Transverse colon (tissue), 4 donors: ENCODE measurements around the gene CALML6. TPM values are rescaled to one million over a fixed set of nuclear protein-coding genes. Genes with fewer than 3 reads are reported as not detected.

Source experiments
- DNase-seq: peaks from one replicate; pipeline ENCODE4 v3.0.0-alpha.2; 2019
- H3K27ac ChIP-seq, 4 donors: fragments of 200-600 bp; sonication (generic); 2 replicates each; pipeline ENCODE4 v1.5.1; 2016 to 2018; ENCODE audit warnings: inconsistent platforms in 4 of 4
- H3K27me3 ChIP-seq: fragments of 200-600 bp; sonication (generic); 2 replicates; pipeline ENCODE4 v1.5.1; 2017; ENCODE audit warnings: inconsistent platforms
- H3K36me3 ChIP-seq, 4 donors: fragments of 200-600 bp; sonication (generic); 2 replicates each; pipeline ENCODE4 v1.5.1; 2017 to 2019; ENCODE audit warnings: inconsistent platforms in 4 of 4
- H3K4me1 ChIP-seq, 4 donors: fragments of 200-600 bp; sonication (generic); 2 replicates each; pipeline ENCODE4 v1.5.1; 2017 to 2020; ENCODE audit warnings: inconsistent platforms in 4 of 4
- H3K4me3 ChIP-seq, 4 donors: fragments of 200-600 bp; sonication (generic); 1 replicate in 1 of 4; 2 replicates in 3 of 4; pipeline versions ENCODE4 v1.5.1 to v1.6.1; 2017 to 2019; ENCODE audit warnings: inconsistent platforms in 4 of 4
- H3K9me3 ChIP-seq, 2 donors: fragments of 200-600 bp; sonication (generic); 2 replicates each; pipeline ENCODE4 v1.5.1; 2017 to 2019; ENCODE audit warnings: inconsistent platforms in 2 of 2
- CTCF ChIP-seq, 5 experiments: fragments of 200-600 bp in 3 of 5; fragments of 450-650 bp in 2 of 5; sonication (generic) in 3 of 5; IDR thresholded peaks; 1 replicate in 2 of 5; 2 replicates in 3 of 5; pipeline ENCODE4 v1.5.1; 2016 to 2017; ENCODE audit warnings: antibody characterized with exemption in 5 of 5, inconsistent platforms in 3 of 5, mild to moderate bottlenecking in 2 of 5, moderate library complexity in 1 of 5
- EP300 ChIP-seq: sonication (generic); formaldehyde crosslinking; IDR thresholded peaks from one replicate; pipeline ENCODE4 v1.6.1; 2017; ENCODE audit warnings: antibody characterized with exemption, low read depth
- POLR2A ChIP-seq: fragments of 450-650 bp; IDR thresholded peaks from one replicate; pipeline ENCODE4 v1.6.1; 2016; ENCODE audit warnings: antibody characterized with exemption, mild to moderate bottlenecking, moderate library complexity
- POLR2AphosphoS5 ChIP-seq, 3 donors: sonication (generic); formaldehyde crosslinking; IDR thresholded peaks; one replicate each; pipeline ENCODE4 v1.6.1; 2016; ENCODE audit warnings: antibody characterized with exemption in 3 of 3
- WGBS, 2 donors: methylation state at CpG; one replicate each; pipeline ENCODE4 v1.1.5; 2018; ENCODE audit warnings: low coverage in 1 of 2; 5-methylcytosine and 5-hydroxymethylcytosine counted together
- in situ Hi-C, 4 donors: fragments of 200-750 bp; cut with MboI; loops; one replicate each; pipeline versions ENCODE4 v1.15.0 to v1.15.1; 2017; ENCODE audit warnings: low sequenced_read_pairs in 3 of 4, low pct_ligation_motif_present in 1 of 4, low pct_unique_long_range_greater_than_20kb in 1 of 4
- intact Hi-C: fragments of 100-400 bp; cut with DNase I; formaldehyde crosslinking; loops from one replicate; pipeline ENCODE4 v1.15.1; 2023; ENCODE audit warnings: low total_unique reads
- total RNA-seq, 4 donors: library from RNA; depleted of rRNA; stranded (reverse); fragments of >200 nt; gene quantifications; one replicate each; pipeline ENCODE4 v1.1.0, GENCODE V29; 2016

CALML6 gene
- total RNA-seq, 4 donors from 2014 or later, result 0.48 TPM; not detected in 3

GRCh38 chr1:1956586-1957532, 41.8 kb downstream of the CALML6 start:
- WGBS, 2 donors, result 70 to 92% methylated on average over 2 to 37 of the region's 38 CpGs
- peaks cover 34% of the 10 kb centered on the region for H3K27me3 ChIP-seq
- in situ Hi-C loops, result loop anchor here in 1 of 4 donors (10.0 kb wide), 1 partner anchor 88 kb away; no protein-coding TSS in a partner anchor

GRCh38 chr1:1957533-1957961, 42.5 kb downstream of the CALML6 start:
- Histone ChIP-seq H3K9me3 (no peaks in the 10 kb centered on the region), H3K4me1 (peaks cover 0 to 6% (median 5%) of the 10 kb centered on the region in 4 donors), H3K36me3 (no peaks in the 10 kb centered on the region), H3K27ac (no peak overlapping the region), H3K27me3 (peaks cover 37% of the 10 kb centered on the region), H3K4me3 (no peak overlapping the region)
- TF ChIP-seq EP300 (no peak), POLR2A (no peak), CTCF (IDR thresholded peaks at IDR 0.05) (no peak), POLR2AphosphoS5 (IDR thresholded peaks at IDR 0.05) (no peak)
- intact Hi-C loops (loop anchor here (10.0 kb wide), 1 partner anchor 67 kb away; no protein-coding TSS in a partner anchor), in situ Hi-C loops (loop anchor here in 1 of 4 donors (10.0 kb wide), 1 partner anchor 87 kb away; no protein-coding TSS in a partner anchor)
- WGBS, 2 donors, result 80 to 85% methylated on average over 1 to 18 of the region's 22 CpGs
- DNase-seq, result no peak

More at GRCh38 chr1:1956586-1957532, 41.8 kb downstream of the CALML6 start:
- no peak overlapping the region for H3K27ac ChIP-seq
- TF ChIP-seq CTCF (IDR thresholded peaks at IDR 0.05) (no peak), POLR2A (no peak), EP300 (no peak), POLR2AphosphoS5 (IDR thresholded peaks at IDR 0.05) (no peak)
- no peak for DNase-seq
- no peaks in the 10 kb centered on the region for H3K36me3 ChIP-seq
- H3K9me3 ChIP-seq, result no peaks in the 10 kb centered on the region
- H3K4me1 ChIP-seq, result peaks cover 0 to 6% (median 5%) of the 10 kb centered on the region in 4 donors
- no peak overlapping the region for H3K4me3 ChIP-seq
- intact Hi-C loops, result loop anchor here (10.0 kb wide), 1 partner anchor 68 kb away; no protein-coding TSS in a partner anchor

GRCh38 chr1:1958071-1958541, 43.0 kb downstream of the CALML6 start:
- Histone ChIP-seq H3K27me3 (peaks cover 42% of the 10 kb centered on the region), H3K27ac (no peak overlapping the region), H3K4me3 (no peak overlapping the region), H3K36me3 (no peaks in the 10 kb centered on the region), H3K4me1 (peaks cover 0 to 6% (median 5%) of the 10 kb centered on the region in 4 donors), H3K9me3 (no peaks in the 10 kb centered on the region)
- 80 to 87% methylated on average over 9 to 29 of the region's 29 CpGs for WGBS, 2 donors
- no peak for TF ChIP-seq POLR2AphosphoS5 (IDR thresholded peaks at IDR 0.05)
- TF ChIP-seq POLR2A, result no peak
- no peak for TF ChIP-seq CTCF (IDR thresholded peaks at IDR 0.05)
- TF ChIP-seq EP300, result no peak
- DNase-seq, result no peak
- in situ Hi-C loops (loop anchor here in 1 of 4 donors (10.0 kb wide), 1 partner anchor 87 kb away; no protein-coding TSS in a partner anchor), intact Hi-C loops (loop anchor here (10.0 kb wide), 1 partner anchor 67 kb away; no protein-coding TSS in a partner anchor)

GRCh38 chr1:1959459-1959839, 44.4 kb downstream of the CALML6 start:
- no peak for TF ChIP-seq POLR2AphosphoS5 (IDR thresholded peaks at IDR 0.05)
- no peak for TF ChIP-seq POLR2A
- TF ChIP-seq CTCF (IDR thresholded peaks at IDR 0.05), result no peak
- no peak for TF ChIP-seq EP300
- in situ Hi-C loops, result loop anchor here in 1 of 4 donors (10.0 kb wide), 1 partner anchor 85 kb away; no protein-coding TSS in a partner anchor
- Histone ChIP-seq H3K27ac (no peak overlapping the region), H3K36me3 (no peaks in the 10 kb centered on the region), H3K4me1 (peaks cover 0 to 6% (median 5%) of the 10 kb centered on the region in 4 donors), H3K27me3 (peaks cover 50% of the 10 kb centered on the region), H3K4me3 (no peak overlapping the region), H3K9me3 (no peaks in the 10 kb centered on the region)
- no peak for DNase-seq
- 74% methylated on average over 12 of the region's 12 CpGs; no CpG with 5 or more reads in 1 of the 2 donors for WGBS, 2 donors
- intact Hi-C loops, result loop anchor here (10.0 kb wide), 1 partner anchor 65 kb away; no protein-coding TSS in a partner anchor
